Measurements from ENCODE around the gene TMPRSS3.
A peak's percentile ranks its signal among the peaks of the same experiment; 100 is the strongest.
"Not testable (repeated sequence)": the region's sequence is repeated elsewhere in the genome, so short reads cannot be mapped to it uniquely, and the experiment has no call there.

TMPRSS3 gene

DNA sequence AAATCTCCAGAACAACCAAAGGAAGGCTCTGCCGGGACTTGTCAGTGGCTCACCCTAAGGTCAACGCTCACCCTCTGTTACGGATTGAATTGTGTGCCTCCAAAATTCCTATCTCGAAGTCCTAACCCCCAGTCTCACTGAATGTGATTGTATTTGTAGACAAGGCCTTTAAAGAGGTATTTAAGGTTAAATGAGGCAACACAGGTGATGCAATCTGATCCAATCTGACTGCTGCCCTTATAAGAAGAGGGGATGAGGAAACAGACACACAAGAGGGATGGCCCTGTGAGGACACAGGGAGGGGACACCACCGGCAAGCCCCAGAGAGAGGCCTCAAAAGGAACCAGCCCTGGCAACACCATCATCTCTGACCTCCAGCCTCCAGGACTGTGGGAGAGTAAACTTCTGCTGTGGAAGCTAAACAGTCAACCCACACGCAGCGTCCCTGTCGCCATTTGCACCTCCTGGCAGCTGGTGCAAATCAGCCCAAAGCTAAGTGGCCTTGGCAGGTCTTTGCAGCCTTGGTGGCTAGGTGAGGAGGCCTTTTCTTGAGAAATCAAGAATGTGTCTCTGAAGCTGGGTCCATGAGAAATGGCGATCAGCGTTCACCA, 32.1 kb upstream of the TMPRSS3 start:
- DNase-seq (ENCODE audit: low read depth): no peak

DNA sequence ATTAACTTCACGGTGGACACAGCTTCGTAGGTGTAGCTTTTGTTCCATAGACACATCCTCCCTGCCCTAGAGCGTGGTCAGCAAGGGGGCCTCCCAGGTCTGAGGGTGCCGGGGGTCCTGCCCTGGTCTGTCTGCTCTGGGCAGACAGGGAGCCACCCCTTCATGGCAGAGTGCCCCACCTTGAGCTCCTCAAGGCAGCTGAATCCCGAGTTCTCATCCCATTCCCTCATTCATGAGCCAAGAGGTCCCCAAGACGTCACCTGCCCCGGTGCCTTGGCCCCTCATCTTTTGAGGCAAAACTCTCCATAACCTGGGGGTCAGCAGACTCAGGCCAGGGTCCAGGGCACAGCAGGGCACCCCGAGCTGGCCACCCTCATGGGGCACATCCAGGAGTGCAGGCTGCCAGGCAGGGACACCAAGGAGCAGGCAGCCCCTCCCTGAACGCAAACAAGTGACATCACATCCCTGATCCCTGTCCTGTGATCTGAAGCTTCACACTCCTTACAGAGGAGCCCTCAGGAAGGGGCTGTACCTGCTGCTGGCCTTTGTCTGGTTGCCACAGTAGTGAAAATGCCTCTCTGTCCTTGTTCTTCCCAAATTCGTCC, 31.1 kb upstream of the TMPRSS3 start:
- no peak for DNase-seq (ENCODE audit: low read depth)

DNA sequence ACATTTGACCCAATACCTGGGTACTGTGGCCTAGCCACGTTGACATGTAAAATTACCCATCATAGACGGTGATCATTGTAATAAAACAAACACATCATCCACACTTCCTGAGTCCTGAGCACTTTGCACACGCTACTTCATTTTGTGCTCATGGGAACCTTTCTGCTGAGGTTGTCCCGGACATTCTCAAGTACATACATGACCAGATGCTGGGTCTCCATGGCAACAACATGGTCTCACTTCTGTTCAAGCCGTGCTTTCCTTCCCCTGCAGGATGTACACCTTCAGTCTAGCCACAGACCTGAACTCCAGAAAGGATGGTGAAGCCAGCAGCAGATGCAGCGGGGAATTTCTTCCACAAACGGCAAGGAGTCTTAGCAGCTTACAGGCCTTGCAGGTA, 30.6 kb upstream of the TMPRSS3 start:
- no peak for DNase-seq (ENCODE audit: low read depth)

DNA sequence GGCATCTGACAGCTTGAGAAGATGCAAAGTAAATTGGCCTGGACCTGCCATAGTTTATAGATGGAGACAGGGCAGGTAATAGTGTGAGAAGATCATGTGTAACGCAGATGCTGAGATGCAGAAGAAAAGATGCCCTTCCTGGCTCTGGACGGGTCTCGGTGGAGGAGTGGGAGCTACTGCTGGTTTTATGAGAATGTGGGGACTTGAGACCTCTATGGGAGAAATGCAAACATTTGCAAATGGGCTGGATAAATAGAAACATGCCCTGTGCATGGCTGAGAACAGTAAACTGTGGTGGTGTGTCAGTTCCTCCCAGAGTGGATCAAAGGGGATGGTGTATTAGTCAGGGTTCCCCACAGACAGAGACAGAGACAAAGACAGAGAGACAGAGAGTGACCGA, 29.7 kb upstream of the TMPRSS3 start:
- no peak for DNase-seq (ENCODE audit: low read depth)

DNA sequence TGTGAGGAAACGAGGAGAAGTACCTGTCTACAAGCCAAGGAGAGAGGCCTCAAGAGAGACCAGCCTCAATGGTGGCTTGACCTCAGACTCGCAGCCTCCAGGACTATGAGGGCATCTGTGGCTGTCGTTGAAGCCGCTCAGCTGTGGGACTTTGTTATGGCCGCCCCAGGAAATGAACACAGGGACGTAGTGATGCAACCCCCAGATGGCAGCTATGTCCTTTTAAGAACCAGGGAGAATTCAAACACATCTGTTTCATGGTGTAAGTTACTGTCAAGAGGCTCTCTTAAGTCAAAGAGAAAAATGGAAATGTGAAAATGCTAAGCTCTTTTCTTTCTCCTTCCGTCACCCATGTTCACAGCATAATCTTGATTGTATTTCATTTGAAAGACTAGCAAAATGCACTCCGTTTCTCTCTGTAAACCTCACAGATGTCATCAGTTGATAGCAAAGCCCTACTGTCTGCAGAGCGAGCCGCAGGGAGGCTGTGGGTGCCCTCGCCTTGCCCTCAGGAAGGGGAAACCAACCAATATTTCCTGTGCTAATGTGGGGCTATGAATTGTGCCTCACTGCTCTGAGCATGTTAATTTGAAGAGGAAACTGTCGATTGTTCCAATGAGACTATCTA, 29.2 kb upstream of the TMPRSS3 start:
- DNase-seq (ENCODE audit: low read depth): no peak

DNA sequence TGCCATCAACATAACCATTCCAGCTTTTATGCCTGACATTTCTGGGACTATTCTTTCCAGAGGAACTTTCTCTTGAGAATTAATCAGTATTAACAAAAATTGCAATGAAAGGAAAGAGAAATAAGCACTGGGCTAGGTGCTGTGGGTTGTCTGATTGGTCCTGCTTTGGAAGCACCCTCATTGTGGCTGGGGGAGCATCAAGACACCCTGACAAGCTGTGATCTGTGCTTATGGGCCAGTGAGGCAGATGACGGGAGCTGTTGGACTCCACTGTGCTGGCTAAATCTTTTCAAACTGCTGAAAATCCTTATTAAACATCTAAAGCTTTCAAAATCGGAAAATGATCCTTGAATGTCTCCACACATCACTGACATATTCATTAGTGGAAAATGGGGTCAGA, 27.8 kb upstream of the TMPRSS3 start:
- DNase-seq (ENCODE audit: low read depth): no peak

DNA sequence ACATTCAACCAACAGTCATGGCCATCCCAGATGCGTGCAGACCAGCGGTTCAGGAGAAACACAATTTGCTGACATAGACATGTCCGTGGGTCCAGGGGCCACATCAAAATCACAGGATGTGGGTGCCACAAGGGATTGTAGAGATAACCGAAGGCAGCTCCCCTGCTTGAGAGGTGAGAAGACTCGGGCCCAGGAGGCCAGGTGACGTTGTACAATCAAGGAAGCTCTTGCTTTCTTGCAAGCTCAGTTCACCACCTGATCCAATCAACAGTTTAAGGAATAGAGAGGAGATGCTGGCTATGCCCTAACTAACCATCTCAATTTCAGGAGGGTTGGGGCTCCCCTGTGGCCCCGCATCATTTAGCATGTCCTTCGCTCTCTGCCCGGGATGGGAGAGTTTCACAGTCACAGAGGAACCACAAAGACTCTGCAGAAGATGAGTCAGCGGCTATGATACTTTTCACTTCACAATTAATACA, 27.4 kb upstream of the TMPRSS3 start:
- DNase-seq (ENCODE audit: low read depth): no peak

DNA sequence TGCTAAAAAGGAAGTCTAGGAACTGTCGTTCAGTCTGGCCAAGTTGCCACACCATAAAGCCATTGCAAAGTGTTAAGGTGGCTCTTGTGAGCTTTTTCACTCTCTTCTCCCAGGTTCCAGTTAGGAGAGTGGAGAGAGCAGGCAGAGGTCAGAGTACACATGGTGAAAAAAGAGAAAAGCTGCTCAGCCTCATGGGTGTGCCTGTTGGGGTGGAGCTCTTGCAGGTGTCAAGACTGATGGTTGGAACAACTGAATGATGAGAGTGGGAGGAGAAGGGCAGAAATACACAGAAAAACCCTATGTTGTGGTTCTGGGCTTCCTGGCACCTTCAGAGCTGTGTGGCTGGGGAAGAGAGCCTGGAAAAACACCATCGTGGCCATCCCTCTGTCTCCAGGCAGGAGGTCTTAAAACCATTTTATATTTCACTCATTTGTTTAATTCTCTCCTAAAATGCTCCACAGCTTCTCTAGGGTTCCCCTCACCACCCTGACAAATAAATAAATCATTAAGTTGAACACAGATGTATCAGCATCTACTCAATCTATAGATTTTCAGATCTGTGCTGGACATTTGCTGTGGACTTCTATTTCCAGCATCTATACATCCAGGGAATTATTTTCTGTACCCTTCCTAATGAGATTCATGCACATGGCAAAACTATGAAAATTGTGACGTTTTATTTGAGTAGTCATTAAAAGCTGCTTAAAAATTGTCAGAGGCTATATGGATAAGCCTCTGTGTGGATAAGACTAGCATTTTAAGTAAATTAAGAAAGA, 25.4 kb upstream of the TMPRSS3 start:
- DNase-seq (ENCODE audit: low read depth): no peak

DNA sequence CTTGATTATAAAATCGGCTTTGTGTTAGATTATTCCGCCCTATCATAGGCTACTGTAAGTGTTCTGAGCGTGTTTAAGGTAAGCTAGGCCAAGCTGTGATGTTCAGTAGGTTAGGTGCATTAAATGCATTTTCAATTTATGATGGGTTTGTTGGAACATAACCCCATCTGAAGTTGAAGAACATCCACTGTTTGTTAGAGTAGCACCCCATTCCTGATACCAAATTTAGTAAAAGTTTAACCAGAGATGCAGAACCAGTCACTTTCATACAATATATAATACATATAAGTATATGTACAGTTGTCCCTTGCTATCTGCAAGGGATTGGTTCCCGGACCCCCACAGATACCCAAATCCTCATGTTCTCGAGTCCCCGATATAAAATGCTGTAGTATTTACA, 24.0 kb upstream of the TMPRSS3 start:
- DNase-seq (ENCODE audit: low read depth): no peak

DNA sequence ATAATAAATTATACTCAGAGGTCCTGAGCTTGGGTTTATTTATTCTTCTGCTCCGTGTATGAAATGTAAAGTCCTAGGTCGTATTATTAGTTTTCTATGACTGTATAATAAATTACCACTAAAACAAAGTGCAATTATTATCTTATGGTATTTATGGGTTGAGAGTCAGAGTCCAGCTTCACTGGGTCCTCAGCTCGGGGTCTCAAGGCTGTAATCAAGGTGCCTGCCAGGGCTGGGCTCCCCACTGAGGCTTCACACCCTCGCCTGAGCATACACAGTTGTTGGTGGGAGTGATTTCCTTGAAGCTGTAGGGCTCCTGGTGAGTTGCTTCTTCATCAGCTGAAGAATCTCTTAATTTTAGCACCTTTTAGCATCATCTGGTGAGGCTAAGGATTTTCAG, 23.0 kb upstream of the TMPRSS3 start:
- no peak for DNase-seq (ENCODE audit: low read depth)

DNA sequence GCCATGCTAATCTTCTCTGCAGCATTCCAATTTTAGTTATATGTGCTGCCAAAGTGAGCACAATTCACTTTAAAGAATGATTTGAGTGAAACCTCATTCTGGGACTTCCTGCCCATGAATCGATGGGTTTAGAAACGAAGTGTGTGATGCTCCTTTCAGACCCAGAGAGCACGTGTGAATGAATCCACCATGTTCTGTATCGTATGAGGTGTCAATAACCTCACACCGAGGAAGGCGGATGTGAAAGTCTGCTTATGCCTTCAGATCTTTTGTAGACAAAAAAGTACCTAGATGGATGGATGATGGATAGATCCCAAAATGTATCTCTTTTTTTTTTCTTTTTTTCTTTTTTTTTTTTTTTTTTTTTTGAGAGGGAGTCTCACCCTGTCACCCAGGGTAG, 21.7 kb upstream of the TMPRSS3 start:
- DNase-seq (ENCODE audit: low read depth): no peak

DNA sequence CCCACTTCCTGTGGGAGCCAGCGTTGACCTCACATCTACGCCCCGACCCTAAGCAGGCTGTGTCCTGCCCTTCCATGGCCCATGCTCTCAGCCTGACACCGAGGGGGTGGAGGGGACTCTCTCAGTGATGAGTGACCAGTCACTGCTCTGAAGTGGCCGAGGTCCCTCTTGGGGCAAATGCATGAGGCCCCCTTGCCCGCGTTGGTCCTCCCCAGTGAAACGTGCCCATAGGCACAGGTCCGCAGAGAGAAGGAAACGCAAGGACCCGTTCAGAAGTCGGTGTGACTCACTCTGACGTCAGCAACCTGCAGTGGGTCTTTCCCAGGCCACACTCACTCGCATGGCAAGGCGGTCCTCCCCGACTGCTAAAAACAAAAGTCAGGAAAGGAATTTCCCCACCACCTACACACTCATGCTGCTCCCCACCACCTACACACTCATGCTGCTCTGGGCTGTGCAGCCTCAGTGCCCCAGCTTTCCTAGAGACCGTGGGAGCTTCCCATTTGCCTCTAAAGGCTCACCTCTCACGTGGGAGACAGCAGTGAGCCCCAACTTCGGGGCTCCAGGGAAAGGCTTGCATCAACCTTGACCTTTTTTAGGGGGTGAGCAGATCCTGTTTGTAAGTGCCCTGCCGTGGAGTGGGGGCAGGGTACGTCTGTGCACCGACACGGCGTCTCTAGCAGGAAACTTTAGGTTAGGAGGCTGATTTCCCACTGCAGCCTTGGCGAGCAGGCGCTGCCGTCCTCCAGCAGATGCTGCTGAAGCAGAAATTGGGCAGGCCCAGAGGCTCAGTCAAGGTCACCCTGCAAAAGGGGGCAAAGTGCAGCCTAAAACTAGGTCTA, 19.3 kb upstream of the TMPRSS3 start:
- peak; percentile 82 for DNase-seq (ENCODE audit: low read depth)

DNA sequence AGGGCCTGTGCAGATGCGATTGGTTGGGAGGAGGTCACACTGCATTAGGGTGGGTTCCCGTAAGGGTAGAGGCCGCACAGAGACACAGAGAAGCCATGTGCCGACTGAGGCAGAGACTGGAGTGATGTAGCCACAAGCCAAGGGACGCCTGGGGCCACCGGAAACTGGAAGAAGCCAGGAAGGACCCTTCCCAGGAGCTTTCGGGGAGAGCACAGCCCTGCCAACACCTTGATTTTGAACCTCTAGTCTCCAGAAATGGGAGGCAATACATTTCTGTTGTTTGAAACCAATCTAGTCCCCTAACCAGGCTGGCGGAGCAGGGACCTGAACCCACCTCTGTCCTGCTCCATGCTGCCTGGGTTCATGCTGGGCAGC, 18.7 kb upstream of the TMPRSS3 start:
- no peak for DNase-seq (ENCODE audit: low read depth)

DNA sequence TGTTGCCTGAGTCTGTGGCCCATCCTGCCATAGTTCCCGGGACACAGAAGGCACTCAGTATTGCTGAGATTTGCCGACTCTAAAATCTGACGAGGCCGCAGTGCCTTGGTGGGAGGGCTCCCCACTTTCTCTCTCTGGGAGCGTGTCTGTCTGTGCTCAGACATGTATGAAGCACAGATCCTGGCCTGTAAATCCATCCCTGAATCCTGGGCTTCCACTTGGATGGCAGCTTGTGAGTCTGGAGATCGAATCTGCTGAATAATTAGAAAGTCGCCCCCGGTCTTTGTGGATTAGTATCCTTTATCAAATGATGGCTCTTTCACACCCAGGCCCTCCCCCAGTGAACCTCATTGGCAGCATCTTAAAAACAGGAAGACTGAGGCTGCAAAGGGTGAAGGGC, 18.2 kb upstream of the TMPRSS3 start:
- DNase-seq (ENCODE audit: low read depth): no peak

DNA sequence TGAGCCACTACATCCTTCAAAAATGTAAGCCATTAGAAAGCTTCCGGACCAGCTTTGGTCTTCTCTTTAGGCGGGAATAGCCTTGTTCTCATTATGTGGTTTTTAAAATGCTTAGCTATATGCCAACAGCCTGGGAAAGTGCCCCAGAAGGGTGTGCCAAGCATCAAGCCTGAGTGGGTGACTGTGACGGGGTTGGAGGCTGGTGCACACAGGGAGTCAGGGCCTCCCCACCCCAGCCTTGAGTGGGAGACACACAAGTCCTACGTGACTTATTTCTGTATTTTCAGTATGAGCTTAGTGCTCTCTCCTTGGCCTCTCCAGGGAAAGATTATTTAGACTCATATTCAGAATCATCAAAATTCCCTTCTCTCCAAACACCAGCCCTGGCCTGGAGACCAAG, 17.6 kb upstream of the TMPRSS3 start:
- no peak for DNase-seq (ENCODE audit: low read depth)

DNA sequence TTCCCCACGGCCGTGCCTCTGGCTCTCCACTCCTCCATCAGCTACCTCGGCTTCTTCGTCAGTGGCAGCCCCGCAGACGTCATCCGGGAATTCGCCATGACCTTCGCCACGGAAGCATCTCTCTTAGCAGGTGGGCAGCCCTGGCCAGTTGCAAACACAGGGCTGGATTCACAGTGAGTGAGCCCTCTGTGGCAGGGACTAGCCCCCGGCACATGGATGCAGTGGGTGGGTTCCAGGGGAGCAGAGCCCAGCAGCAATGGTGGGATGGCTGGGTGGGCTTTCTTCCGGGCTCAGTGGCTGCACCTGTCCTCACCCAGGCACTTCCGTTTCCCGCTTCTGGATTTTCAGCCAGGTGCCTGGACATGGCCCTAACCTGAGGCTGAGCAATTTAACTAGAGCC, 17.2 kb upstream of the TMPRSS3 start:
- DNase-seq (ENCODE audit: low read depth): no peak

DNA sequence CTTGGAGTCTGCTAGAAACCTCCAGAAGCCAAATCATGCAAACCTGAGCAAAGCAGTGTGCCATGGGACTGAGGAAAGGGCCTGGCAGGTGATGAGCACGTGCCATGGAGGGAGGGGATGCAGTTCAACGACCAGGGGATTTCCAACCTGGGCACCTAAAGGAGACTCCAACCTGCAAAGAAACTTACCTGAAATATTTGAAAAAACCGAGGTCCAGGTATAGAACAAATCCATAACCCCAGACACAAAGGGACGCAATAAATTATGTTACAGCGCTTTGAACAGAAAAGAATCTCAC, 16.7 kb upstream of the TMPRSS3 start:
- DNase-seq (ENCODE audit: low read depth): no peak

DNA sequence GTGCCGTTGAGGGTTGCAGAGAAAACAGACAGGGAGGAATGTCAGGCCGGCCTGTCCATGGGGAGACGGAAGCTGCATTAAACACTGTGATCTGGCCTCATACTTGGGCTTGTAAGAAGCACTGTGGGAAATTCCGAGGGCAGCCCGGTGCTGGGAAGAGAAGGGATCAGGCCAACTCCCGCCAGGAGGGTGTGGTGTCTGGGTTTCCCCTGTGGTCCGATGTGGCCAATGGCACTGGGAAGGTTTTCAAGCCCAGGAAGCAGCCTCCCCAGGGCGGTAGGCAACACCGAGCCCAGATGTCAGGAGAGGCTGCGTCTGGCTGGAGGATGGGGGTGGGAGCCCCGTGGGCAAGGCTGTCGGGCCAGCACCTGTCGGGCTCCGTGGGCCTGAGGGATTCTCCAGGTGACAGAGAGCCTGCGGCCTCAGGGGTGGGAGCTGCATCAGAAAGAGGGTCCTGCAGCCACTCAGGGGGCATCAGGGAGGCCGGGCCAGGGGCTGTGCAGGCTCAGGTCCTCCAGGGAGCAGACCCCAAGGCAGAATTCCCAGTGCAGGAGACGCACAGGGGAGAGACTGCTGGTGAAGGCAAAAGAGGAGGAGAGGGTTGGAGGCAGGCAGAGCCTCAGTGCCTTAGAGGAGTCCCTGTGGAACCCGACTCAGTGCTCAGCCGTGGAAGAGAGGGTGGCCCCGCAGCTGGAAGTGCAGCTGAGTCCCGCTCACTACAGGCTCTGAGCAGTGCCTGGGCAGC, 16.2 kb upstream of the TMPRSS3 start:
- DNase-seq (ENCODE audit: low read depth): no peak

DNA sequence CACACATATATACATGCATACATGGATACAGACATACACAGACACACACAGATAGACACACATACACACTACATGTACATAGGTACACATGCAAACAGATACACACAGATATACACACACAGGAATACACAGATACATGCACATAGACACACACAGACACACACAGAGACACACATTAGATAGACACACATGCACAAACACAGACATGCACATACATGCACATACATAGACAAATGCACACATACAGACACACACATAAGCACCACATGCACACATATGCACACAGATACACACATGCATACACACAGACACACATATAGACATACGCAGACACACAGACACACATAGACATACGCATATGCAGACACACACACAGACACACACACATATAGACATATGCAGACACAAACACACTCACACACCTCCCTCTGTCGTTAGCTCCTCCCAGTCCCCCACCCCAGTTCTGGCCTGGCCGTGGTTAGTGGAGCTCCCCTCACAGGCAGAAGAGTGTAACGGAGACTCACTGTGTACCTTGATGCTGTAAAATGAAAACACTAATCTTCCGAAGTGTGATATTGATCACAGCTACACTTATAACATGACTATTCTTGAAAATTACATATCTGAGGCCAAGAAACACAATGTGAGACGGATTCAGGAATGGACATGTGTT, 15.5 kb upstream of the TMPRSS3 start:
- DNase-seq (ENCODE audit: low read depth): no peak

DNA sequence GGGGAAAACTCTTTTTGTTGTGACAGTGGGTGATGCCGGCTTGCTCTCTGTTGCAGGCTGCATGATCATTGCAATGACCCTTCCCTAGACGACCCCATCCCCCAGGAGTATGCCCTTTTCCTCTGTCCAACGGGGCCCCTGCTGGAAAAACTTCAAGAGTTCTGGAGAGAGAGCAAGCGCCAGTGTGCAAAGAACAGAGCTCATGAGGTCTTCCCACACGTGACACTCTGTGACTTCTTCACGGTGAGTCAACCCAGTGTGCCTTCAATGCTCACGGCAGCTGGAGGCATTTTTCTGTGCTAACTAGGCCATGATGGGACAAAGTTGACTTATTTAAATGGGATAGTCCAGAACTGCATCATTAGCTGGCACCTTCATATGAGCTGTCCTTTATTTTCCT, 13.5 kb upstream of the TMPRSS3 start:
- DNase-seq (ENCODE audit: low read depth): no peak

DNA sequence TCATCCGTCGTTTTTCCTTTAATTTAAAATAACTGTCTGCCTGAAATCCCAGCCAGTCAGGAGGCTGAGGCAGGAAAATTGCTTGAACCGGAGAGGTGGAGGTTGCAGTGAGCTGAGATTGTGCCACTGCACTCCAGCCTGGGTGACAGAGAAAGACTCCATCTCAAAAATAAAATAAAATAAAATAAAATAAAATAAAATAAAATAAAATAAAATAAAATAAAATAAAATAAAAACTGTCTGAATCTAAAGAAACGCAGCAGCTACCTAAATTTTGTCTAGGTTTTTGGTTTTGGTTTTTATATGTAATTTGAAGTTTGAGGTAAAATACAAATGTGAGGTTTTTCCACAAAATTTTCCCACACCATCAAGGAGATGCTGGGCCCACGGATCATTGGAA, 12.9 kb upstream of the TMPRSS3 start:
- not testable (repeated sequence) for DNase-seq (ENCODE audit: low read depth)

Data from ELR (cell line).